H1 (cell line): ENCODE results near the gene ASXL1.

ENCODE experiments used
- JUND ChIP-seq: IDR thresholded peaks from 2 replicates; pipeline ENCODE4 v1.6.1; 2011; ENCODE audit warnings: mild to moderate bottlenecking, improper control_type of control experiment, low read length
- KDM1A ChIP-seq: fragments of 200-600, 300-600 bp; sonication (generic); IDR thresholded peaks from 2 replicates; pipeline ENCODE4 v1.7.1; 2016; ENCODE audit warnings: mild to moderate bottlenecking, low read length, borderline replicate concordance
- KDM5A ChIP-seq: fragments of 200-600 bp; IDR thresholded peaks from 2 replicates; pipeline ENCODE4 v1.7.1; 2012; ENCODE audit warnings: mild to moderate bottlenecking, low read length, inconsistent platforms, mixed read lengths
- RAD21 ChIP-seq, 2 experiments: IDR thresholded peaks in 1 of 2; conservative IDR thresholded peaks in 1 of 2; 2 replicates each; pipeline ENCODE4 v1.6.1; 2011; ENCODE audit warnings: low read depth in 2 of 2, low read length in 2 of 2, improper control_type of control experiment in 1 of 2, inconsistent platforms in 1 of 2, mild to moderate bottlenecking in 1 of 2, moderate library complexity in 1 of 2
- TF ChIP-seq, protein P1 (sequence below), 3 experiments: IDR thresholded peaks; 1 replicate in 2 of 3; 2 replicates in 1 of 3; pipeline versions ENCODE4 v1.5.1 to v1.6.1; 2011; ENCODE audit warnings: low read length in 3 of 3, mild to moderate bottlenecking in 3 of 3, inconsistent platforms in 2 of 3, low read depth in 1 of 3, moderate library complexity in 1 of 3; ENCODE audit not compliant: insufficient read depth in 1 of 3; ENCODE audit errors: control extremely low read depth in 1 of 3
- TF ChIP-seq, protein P2 (sequence below): IDR thresholded peaks from 2 replicates; pipeline ENCODE4 v1.6.1; 2012; ENCODE audit warnings: inconsistent platforms

DNA sequence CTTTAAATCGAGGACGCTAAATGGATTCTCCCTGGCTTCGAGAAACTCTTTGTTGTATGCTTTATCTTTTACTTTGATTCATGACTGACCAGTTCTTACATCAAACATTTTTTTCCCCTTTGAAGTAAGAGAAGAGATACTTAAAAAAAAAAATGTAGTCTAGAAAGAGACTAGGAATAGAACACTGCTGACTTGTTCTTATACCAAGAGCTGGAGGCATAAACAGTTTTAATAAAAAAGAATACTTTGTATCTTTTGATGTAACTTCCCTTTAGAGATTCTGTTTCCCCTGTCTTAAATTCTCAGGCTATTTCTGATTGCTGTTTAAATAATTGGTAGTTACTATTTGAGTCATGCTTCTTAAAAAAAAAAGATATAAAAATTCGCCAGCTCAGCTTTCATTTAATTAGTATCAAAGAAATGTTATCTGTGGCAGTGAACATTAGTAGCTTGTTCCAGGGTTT is 4.8 kb downstream of the ASXL1 start:
- TF ChIP-seq RAD21 (IDR thresholded peaks at IDR 0.05 in 1 of 2, conservative IDR thresholded peaks at IDR 0.05 in 1 of 2; ENCODE audit: low read depth in 2 of 2, low read length in 2 of 2) (no peak), KDM1A (no peak), JUND (no peak), KDM5A (no peak)
- TF ChIP-seq, protein P1, sequence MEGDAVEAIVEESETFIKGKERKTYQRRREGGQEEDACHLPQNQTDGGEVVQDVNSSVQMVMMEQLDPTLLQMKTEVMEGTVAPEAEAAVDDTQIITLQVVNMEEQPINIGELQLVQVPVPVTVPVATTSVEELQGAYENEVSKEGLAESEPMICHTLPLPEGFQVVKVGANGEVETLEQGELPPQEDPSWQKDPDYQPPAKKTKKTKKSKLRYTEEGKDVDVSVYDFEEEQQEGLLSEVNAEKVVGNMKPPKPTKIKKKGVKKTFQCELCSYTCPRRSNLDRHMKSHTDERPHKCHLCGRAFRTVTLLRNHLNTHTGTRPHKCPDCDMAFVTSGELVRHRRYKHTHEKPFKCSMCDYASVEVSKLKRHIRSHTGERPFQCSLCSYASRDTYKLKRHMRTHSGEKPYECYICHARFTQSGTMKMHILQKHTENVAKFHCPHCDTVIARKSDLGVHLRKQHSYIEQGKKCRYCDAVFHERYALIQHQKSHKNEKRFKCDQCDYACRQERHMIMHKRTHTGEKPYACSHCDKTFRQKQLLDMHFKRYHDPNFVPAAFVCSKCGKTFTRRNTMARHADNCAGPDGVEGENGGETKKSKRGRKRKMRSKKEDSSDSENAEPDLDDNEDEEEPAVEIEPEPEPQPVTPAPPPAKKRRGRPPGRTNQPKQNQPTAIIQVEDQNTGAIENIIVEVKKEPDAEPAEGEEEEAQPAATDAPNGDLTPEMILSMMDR (IDR thresholded peaks at IDR 0.05; ENCODE audit: control extremely low read depth in 1 of 3, insufficient read depth in 1 of 3, low read depth in 1 of 3, low read length in 3 of 3), result no peak
- TF ChIP-seq, protein P2, sequence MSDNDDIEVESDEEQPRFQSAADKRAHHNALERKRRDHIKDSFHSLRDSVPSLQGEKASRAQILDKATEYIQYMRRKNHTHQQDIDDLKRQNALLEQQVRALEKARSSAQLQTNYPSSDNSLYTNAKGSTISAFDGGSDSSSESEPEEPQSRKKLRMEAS, result no peak
